GM18498 (cell line): Measurements from ENCODE around the gene KRT15.

Experiments used
- ATAC-seq: cut with Tn5 transposase; IDR thresholded peaks from one replicate; pipeline ENCODE4 v1.9.1; 2021; ENCODE audit warnings: mild to moderate bottlenecking, moderate library complexity; ENCODE audit not compliant: unreplicated experiment

The KRT15 gene

DNA sequence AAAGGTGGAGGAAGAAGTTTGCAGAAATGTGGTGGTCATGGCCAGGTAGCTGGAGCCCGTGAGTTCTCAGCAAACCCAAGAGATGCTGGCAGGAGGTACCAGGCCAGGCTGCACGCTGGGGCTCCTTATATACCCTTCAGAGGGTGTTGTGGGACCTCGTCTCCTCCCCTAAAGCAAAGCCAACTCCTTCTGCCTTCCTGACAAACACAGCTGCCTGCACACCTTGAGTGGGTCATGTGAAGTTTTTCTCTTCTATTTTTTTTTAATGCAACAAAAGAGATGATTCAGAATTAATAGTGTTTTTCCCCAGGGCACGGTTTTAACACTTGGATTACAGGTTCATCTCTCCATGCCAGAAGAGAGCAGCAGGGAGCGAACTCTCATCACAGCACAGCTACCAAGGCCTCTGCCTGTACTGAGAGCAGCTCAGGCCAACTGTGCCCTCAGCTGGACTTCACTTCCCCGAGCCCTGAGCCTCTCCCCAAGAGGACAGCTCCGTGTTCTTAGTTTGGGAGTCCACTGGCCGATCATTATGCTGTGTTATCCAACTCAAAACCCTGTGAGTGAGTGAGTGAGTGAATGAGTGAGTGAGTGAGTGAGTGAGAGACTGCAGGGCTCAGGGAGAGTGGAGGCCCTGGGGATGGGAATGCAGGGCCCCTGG lies at the start of gene KRT15:
KRT15 (minus strand) TSS at position 102 of the 661 bp plus-strand sequence; CDS start at position 39, 63 bp downstream.
- ATAC-seq = no peak

GRCh38 chr17:41567317-41567716 lies 48.6 kb upstream of the KRT15 start:
- no peak for ATAC-seq

DNA sequence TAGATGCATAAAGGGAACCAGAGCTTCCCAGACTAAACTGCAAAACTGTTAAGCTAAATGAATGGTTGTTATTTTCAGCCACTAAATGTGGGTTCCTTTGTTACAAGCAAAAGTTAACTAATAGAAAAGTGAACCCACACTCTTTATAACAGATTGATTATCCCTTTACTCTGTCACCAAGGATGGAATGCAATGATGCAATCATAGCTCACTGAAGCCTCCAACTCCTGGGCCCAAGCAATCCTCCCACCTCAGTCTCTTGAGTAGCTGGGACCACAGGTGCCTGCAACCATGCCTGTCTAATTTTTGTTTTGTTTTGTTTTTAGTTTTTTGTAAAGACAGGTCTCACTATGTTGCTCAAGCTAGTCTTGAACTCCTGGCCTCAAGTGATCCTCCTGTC lies 46.6 kb upstream of the KRT15 start:
- no peak for ATAC-seq

- no peak for ATAC-seq
These were observed 45.0 kb upstream of the KRT15 start for GRCh38 chr17:41563607-41564170.

DNA sequence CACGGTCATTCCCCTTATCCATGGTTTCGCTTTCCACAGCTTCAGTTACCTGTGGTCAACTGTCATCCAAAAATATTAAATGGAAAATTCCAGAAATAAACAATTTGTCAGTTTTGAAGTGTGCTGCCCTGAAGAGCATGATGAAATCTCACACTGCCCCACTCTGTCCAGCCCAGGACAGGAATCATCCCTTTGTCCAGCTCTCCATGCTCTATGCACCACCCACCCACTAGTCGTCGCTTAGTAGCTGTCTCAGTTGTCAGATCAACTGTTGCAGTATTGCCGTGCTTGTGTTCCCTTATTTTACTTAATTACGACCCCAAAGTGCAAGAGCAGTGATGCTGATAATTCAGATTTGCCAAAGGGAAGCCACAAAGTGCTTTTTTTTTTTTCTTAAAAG lies 42.9 kb upstream of the KRT15 start:
- no peak for ATAC-seq

DNA sequence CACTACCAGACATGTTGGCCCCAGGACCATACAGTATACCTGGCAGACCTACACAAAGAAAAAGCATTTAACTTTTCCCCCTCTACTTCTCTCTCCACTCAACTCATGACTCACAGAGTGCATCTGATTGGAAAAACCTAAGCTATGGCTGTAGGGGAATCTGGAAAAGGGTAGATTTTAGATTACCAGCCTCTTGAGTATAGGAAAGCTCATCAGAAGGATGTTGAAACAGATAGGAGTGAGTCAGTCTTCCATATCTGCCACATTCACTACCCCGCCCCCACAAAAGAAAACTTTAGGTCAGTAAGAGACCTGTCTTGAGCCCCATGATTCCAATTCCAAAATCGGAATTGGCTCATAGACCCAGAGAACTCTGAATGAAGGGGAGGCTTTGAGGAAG lies 40.9 kb upstream of the KRT15 start:
- ATAC-seq = no peak

- no peak for ATAC-seq
These were observed 38.2 kb upstream of the KRT15 start for GRCh38 chr17:41556931-41557330.

GRCh38 chr17:41556306-41556705 lies 37.6 kb upstream of the KRT15 start:
- no peak for ATAC-seq

- no peak for ATAC-seq
These were observed 36.6 kb upstream of the KRT15 start for GRCh38 chr17:41555105-41555887.

DNA sequence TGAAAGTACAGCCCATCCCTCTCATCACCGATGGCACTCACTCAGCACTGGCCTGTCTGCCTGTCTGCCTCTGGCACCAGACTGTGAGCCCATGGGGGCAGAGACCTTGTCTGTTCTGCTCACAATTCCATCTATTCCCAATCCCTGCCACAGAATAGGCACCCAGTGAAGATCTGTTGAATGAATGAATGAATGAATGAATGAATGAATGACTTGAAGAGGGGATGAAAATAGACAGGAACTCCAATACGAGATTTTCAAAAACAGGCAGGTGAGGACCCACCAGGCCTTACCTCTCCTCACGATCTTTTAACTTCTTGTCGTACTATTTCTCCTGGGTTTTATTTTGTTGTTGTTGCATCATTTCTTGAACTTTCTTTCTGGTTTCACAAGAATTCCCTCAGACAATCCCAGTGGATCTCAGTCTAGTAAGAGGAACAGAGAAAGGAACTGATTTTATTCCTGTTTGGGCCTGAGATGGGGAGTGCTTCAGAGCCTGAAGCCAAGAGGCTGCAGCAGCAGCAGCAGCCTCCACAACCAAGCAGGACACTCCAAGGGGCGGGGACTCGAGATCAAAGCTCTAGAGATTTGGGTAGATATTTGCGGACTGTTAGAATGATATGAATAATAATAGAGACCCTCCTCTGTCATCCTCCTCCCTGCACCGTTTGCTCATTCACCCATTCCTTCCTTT lies 35.4 kb upstream of the KRT15 start:
- no peak for ATAC-seq

DNA sequence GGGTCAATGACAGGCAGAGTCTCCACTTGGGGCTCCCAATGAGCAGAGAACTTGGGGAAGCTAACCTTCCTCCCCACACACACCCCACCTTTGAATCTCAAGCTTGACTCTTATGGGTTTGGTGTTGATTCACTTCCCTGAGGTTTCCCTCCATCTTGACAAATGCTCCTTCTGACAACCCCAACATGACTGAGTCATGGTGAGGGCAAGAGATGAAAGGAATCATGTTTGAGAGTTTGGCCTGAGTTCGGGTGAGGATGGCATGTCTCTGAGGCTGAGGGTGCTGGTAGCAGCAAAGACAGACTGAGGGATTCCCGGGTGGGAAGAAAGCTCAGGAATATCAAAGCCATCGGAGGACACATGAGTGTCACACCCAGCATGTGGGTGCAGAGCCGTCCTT lies 34.5 kb upstream of the KRT15 start:
- no peak for ATAC-seq

- no peak for ATAC-seq
These were observed 33.8 kb upstream of the KRT15 start for GRCh38 chr17:41552455-41552854.

DNA sequence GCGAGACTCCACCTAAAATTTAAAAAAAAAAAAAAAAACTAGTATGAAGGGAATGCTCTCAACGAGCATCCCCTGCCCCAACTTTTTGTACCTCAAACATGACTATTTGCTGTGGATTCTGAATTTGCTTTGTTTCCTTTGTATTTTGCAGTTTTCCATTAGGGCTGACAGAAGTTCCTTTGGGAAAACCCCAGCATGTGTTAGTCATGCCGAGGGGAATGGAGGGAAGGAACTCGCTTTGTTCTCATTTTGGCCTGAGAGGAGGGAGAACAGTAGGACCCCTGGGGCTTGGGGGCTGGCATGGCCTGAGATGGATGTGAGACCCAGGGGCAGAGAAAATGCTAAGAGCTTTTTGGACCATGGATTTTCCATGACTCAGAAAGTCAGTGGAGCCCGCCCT lies 32.7 kb upstream of the KRT15 start:
- no peak for ATAC-seq

DNA sequence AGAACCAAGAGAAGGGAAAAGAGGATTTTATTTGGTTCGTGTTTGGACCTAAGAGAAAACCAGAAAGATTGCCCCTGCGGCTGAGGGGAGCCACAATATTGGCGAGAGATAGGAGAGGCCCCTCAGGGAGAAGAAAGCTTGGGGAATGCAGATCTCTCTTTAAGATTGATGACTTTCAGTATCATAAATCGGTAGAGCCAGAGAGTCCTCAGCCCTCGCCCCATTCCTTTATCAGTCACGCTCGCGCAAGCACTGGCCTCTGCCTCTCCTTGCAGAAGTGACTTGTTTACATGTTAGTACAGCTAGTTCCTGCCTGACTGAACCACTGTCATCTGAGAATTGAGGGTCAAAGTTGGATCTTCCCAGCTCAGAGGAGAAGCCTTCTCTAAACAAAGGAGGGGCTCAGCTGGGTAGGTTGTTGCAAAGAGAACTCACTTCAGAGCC lies 30.9 kb upstream of the KRT15 start:
- no peak for ATAC-seq

- peak; percentile 74 for ATAC-seq
These were observed 30.3 kb upstream of the KRT15 start for GRCh38 chr17:41548844-41549595.

DNA sequence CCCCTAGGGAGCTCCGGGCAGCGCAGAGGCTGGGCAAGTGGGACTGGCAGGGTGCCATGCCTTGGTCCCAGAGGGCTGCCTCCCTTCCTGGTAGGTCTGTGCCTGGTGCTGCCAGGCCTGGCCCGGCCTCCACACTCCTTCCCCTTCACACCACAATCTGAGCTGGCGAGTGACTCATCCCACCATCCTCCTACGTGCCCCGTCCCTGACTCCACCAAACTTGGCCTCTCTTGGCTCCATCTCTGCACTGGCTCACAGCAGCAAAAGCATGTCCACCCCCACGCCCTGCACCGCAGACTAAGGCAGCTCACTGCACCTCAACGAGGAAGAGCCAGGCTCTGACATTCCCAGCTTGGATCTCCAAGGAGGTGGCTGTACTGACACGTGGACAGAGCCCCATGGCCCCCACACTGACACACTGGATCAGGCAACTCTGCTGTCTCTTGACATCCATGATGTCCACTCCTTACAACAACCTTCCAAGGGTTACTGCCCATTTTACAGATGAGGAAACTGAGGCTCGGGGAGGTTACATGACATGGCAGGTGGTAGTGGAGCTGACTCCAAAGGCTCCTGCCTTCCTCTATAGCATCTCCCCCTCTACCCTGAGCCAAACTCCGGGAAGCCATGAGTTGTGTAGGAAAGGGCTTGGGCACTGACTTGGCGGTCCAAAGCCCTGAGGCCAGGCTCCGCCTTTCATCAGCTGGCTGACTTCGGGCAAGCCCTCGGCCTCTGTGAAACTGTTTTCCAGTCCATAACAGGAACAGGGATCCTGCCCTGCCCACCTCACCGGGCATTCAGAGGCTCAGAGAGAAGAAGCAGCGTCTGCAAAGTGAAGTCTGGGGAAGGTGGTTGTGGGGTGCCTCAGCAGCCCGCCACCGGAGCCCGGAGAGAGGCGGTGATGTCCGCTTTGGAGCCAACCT lies 29.5 kb upstream of the KRT15 start:
- ATAC-seq = no peak

DNA sequence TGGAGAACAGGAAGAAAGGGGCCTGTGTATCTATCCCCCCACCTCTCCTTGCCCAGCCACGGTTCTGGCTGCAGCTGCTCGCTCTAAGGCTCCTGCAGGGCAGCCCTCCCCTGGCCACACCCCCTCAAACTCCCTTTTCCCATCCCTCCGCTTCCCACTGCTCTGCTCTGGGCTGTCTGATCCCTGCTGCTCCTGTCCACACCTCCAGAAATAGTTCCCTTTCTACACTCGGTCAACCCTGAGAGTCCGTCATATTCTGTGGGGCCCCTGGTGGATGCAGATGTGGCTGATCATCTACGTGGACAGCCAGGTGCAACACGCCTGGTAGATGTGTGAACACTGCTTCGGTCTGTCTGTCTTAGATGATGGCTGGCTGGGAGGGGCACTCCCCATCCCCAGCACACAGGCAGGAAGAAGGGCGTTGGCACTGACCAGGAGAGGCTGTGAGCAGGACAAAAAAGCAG lies 28.7 kb upstream of the KRT15 start:
- no peak for ATAC-seq

- ATAC-seq = no peak
These were observed 28.1 kb upstream of the KRT15 start for GRCh38 chr17:41546819-41547218.

- ATAC-seq = no peak
These were observed 27.2 kb upstream of the KRT15 start for GRCh38 chr17:41545829-41546410.
